ENCODE measurements around the gene NDC1. TPM values are rescaled to one million over a fixed set of nuclear protein-coding genes. Genes with fewer than 3 reads are reported as not detected.

Gene NDC1, protein sequence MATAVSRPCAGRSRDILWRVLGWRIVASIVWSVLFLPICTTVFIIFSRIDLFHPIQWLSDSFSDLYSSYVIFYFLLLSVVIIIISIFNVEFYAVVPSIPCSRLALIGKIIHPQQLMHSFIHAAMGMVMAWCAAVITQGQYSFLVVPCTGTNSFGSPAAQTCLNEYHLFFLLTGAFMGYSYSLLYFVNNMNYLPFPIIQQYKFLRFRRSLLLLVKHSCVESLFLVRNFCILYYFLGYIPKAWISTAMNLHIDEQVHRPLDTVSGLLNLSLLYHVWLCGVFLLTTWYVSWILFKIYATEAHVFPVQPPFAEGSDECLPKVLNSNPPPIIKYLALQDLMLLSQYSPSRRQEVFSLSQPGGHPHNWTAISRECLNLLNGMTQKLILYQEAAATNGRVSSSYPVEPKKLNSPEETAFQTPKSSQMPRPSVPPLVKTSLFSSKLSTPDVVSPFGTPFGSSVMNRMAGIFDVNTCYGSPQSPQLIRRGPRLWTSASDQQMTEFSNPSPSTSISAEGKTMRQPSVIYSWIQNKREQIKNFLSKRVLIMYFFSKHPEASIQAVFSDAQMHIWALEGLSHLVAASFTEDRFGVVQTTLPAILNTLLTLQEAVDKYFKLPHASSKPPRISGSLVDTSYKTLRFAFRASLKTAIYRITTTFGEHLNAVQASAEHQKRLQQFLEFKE
- 11.5 and 13.8 TPM in 2 replicates for total RNA-seq

GRCh38 chr1:53837924-53838653 lies at the start of gene NDC1:
Gene NDC1 (minus strand): TSS chr1:53838296. CDS start chr1:53838261, 35 bp downstream.

DNA sequence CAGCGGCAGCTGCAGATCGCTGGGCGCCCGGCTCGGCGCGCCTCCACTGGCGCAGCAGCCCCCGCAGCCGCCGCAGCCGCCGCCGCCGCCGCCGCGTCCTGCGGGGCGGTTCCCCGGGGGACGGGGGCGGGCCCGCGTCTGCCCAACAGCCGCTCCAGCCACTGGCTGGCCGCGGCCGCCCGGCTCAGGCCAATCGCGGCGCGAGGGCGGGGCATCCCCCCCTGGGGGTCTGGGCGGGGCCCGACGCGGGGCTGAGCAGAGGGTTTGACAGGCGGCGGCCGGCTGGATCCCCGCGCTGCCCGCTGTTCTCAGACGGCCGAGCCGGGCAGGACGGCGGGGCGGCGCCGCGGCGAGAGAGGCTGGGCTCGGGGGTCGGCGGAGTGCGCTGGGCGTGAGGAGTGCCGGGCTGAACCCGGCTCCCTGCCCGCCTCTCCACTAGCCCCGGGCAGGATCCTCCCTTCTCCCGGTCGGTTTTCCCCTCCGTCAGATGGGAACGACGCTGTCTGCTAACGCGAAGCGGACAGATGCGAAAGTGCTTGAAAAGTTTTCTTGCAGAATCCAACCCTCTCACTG lies 98.9 kb downstream of the NDC1 start, which contains the start of gene GLIS1:
GLIS1 (minus strand) TSS at position 56 of the 573 bp plus-strand sequence. CDS start 1,100 bp downstream, outside the sequence.

Other genes starting within 250 kb of the NDC1 start
- 0.40 and 1.4 TPM in 2 replicates for gene GLIS1, start 99.1 kb downstream of the NDC1 start, total RNA-seq
- gene YIPF1, start 51.5 kb upstream of the NDC1 start, total RNA-seq = 20.7 and 22.9 TPM in 2 replicates
- gene DIO1, start 55.9 kb upstream of the NDC1 start, total RNA-seq = not detected in 2 replicates
- gene IFT25, start 107.4 kb upstream of the NDC1 start, total RNA-seq = 13.4 and 16.0 TPM in 2 replicates
- 30.9 and 34.6 TPM in 2 replicates for gene LRRC42, start 108.1 kb upstream of the NDC1 start, total RNA-seq
- not detected in 2 replicates for gene LDLRAD1, start 179.9 kb upstream of the NDC1 start, total RNA-seq
- gene TMEM59, start 214.9 kb upstream of the NDC1 start, total RNA-seq = 478 and 637 TPM in 2 replicates
- 3.7 and 4.8 TPM in 2 replicates for gene TCEANC2, start 215.3 kb upstream of the NDC1 start, total RNA-seq

Data from smooth muscle cell of the pulmonary artery (primary cell).